NCI-H526 (cell line): ENCODE results near the gene ZIC2.

Experiments
- DNase-seq, 2 experiments: peaks; one replicate each; lab custom pipeline; 2025; lab: John Stamatoyannopoulos, UW

ZIC2 gene

DNA sequence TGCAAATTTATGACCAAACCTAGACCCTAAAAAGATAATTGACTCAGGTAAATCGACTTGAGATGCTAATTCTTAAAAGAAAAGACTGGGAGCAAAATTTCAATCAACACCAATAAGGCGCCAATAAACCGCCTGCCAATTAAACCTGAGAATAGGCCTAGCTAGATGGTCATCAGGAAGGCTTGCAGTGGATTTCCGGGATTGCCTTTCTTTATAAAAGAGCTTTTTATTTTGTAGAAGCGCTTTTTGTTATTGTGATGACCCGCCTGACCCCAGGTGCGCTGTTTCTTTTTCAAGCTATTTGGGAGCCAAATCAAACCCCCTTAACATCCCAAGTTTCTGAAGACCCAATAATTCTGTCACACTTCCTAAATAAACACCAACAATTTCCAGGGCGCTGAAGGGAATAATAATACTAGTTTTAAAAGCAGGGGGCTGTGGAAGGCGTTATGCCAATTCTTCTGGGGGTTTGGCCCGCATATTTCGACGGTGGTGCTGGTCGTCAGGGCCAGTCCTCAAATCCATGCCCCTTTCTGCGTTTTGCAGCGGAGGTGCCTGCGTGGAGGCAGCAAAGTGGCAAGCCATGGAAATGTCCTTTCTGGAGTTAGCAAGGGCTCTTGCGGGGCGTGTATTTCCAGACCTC, 7.2 kb upstream of the ZIC2 start:
- no peak for DNase-seq

DNA sequence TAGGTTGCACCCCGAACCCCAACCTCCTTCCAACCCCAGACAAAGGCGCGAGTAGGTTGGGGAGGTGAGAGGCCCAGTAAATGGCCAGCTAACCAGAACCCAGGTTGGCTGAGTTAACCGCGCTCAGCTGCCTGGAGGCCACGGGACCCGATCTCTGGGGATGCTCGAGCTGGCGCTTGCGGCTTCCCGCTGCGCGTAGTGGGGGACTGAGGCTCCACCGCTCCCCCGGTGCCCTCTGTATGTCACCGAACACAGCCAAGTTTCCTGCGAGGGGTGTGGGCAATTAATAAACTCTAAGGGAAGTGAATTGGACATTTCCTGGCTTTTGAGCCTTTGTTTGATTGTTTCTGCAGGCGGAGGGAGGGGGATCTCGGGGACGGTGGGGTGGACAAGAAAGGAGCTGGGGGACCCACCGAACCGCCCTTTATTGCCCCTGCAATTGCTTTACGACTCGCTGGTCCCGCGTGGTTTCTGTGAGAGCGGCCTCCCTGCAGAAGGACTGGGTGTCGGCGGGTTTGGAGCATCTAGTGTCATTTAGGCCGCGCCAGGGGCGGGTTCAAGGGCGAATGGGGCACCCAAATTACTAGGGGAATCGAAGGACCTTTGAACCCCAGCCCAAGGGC, 6.5 kb upstream of the ZIC2 start:
- no peak for DNase-seq

DNA sequence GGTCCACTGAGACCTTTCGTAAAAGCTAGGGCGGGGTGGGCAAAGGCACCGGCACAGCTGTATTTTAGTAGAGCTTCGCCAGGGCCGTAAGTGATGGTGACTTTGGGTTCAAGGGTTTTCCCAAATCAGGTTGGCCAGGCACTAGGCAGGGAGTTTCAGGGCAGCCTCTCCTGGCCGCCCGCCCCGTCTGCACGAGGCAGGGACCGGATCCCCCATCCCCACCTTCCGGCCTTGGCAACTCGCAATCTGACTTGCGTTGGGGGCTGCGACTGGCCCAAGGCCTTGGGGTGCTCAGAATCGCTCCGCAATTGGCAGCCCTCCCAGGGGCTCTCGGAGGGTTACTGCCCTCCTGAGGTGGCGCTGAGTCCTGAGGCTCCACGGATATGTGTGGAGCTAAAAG, 6.0 kb upstream of the ZIC2 start:
- no peak for DNase-seq

DNA sequence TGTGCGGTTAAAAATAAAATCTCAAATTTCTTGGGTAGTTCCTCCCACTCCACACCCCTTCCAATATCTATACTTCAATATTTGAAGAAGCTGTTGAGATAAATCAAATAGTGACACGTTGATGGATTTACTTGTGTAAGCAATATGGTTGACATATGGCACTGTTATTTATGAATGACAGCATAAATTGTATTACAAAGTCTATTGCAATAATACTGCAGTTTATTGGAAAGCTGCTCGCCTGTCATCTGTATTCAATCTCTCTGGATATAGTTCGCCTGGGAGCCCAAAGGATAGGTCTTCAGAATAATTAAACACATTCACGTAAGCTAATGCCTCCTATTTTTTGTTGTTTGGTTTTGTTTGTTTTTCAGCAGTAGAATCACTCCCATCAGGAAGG, 5.0 kb upstream of the ZIC2 start:
- DNase-seq = no peak

DNA sequence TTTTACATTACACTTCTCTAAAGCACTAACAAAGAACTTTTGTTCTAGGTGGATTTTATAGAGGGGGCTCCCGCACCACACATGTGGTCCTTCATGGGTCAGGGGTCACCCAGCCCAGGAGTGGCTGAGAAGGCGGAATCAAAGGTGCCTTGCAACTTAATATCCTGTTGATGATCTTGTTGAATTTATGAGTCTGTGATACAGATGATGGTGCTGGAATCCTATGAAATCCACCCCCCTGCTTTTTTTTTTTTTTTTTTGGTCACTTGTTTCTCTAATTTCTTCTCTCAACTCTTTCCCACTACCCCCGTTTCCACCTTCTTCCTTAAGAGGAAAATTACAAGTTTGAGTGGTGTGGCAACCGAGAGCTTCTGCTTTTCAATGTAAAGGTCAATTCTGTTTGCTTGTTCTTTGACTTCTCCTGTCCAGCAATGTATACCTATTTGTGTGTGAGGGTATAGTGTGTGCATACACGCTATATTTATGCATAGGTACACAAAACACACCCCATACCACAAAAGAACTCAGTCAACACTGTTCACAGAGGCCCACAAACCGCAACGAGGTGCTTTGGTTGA, 4.2 kb upstream of the ZIC2 start:
- DNase-seq = no peak

DNA sequence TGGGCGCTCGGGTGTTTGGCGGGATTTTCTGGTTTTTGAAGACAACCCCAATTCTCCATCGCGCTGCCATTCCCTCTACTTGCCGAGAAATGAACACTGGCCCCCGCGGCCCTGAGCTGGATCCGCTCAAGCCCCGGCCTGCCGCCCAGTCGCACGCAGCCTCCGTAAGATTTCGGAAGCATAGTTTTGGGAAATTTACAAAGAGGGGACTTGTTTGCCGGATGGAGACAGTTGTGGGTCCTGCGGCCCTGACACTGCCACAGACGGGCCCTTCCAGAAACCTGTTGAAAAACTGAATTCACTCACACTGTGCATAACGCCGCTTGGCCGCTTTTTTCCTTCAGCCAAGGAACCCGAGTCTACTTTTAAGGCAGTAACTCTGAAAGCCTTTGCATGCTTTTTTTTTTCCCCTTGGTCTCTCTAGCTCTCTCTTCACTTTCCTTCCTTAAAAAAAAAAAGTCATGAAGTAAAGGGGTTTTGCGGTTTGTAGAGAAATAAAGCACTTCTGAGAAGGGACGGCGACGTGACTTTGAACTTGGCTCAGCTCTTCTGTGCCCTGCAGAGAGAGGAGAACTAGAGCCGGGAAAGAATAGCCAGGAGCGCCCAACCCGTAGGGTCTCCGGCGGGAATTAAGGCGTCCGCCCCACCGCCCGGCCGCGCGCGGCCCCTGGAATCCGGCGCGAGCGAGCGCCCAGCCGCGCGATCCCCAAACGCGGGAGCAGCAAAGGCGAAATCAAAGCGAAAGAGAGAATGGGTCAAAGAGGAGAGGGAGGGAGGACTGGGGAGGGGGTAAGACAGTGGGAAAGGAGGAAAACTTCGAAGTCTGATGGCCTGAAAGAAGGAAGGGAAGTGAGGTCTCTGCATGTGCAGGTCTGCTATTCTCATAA, 3.4 kb upstream of the ZIC2 start:
- DNase-seq = no peak

DNA sequence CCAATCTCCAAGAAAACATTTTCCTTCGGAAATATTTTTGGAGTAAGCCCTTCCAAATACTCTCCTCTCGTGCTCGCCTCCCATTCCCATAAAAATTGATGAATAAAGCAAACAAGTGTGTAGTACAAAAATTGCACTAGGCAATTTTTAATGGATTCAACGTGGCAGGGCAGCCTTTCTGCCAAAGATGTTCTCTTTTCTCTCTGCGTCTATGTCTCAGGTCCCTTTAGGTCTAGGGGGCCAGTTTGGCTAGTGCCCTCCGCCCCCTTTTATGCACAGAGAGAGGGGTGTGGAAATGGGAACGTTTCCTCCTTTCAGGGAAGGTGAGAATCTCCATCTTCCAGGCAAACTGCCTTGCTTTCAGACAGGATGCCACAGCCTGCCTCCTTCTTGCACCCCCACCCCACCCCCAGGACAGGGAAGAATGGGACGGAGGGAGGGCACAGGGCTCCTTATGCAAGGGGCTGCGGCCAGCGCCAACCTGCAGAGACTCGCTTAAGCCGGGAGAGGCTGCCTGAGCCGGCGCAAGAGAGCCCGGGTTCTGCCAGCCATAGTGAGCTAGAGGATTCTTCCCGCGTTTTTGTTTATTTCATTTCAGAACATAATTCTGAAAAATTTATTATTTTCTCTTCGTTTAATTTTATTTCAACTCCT, 2.7 kb upstream of the ZIC2 start:
- DNase-seq = peak in 1 of 2 experiments; percentile 53

DNA sequence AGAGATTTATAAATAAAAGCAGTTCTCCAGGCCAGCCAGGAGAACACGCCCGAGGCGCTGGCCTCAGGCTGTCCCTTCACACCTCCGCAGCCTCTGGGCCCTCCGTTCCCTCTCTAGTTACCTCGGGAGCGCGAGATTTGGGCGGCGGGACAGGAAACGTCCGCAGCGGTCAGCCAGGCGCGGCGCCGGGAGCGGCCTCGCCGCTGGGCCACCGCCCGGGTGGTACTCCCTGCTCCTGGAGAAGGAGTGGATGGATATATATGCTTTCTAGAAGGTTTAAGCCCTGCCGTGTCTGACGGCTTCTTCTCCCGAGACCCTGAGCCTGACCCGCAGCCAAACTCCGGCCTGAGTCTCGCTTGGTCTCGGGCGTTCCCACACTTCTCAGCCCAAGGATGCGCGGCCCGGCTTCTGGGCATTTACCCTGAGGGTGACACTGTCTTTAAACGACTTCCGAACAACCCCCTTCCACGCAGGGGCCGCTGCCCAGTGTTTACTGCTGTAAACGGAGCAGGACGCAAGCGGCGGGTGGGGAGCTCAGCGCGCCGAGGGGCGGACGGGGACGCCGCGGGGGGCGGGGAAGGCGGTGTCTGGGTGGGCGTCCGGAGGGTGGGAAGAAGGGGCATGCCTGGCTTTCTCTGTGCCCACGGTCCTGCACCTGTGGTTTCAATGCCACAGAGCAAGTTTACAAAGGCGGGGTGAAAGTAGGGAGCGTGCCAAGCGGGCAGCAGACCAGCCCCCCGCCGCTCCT, 2.0 kb upstream of the ZIC2 start:
- DNase-seq = peak in 1 of 2 experiments; percentile 68

DNA sequence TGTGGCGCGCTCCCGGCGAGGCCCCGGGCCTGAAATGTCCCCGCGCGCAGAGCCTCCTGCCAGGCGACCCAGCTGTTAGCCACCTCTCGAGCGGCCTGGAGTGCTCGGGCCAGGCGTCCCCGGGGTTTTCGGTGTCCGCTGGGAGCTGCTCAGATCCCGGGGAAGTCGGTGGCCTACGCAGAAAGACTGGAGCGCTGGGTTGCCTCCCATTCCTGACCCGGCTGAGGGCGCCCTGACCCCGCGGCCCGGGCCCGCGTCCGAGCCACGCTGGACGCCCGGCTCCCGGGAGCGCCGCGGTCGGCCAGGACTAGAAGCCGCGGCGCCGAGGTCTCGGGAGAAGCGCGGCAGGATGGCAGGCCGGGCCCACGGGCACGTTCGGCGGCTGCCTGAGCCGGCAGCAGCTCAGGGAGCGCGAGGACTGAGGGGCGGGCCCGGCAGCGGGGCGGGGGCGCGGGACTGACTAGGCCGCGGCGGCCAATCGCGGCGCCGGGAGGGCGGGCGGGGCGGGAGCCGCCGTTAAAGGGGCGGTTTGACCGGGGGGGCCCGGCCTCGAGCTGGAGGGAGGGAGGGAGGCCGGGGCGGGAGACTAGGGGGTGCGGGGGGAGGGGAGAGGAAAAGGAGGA, 1.3 kb upstream of the ZIC2 start:
- peak; percentile 52 to 93 for DNase-seq

DNA sequence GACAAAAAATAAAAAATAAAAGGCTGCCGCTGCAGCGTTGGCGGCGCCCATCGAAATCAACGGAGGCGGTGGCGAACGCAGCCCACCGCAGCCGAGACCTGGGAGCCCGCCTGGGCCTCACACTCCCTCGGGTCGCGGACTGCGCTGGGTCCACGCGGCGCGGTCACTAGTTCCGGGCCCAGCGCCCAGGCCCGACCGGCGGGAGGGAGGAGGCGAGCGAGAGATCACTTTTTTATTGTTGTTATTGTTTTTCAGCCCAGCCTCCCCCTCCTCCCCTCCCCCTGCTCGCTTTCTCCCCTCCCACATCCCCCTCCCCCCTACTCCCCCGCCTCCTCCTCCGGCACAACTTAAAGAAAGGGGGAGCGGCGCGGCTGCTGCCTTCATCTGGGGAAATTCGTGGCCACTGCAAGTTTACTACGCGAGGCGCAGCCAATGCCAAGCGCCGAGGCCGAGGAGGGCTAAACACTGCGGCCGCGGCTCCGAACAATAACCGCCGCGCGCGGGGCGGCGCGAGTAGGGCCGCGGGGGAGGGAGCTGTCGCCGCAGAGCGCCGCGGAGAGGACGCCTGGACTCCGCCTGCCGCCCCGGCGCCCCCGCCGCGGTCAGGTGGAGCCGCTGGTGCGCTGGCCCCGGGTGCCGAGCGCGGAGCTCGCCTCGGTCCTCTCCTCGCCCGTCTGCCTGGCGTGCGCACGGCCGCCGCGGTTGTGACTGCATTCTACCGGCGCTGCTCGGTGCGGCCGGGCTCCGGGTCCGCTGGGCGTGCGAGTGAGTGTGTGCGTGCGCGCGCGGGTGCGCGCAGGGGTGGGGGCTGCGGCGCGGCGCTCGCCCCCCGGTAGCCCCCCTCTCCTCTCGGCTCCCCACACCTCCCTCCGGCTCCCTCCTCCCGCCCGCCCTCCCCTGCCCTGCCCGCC, 505 bp upstream of the ZIC2 start:
- peak in 1 of 2 experiments; percentile 91 for DNase-seq

DNA sequence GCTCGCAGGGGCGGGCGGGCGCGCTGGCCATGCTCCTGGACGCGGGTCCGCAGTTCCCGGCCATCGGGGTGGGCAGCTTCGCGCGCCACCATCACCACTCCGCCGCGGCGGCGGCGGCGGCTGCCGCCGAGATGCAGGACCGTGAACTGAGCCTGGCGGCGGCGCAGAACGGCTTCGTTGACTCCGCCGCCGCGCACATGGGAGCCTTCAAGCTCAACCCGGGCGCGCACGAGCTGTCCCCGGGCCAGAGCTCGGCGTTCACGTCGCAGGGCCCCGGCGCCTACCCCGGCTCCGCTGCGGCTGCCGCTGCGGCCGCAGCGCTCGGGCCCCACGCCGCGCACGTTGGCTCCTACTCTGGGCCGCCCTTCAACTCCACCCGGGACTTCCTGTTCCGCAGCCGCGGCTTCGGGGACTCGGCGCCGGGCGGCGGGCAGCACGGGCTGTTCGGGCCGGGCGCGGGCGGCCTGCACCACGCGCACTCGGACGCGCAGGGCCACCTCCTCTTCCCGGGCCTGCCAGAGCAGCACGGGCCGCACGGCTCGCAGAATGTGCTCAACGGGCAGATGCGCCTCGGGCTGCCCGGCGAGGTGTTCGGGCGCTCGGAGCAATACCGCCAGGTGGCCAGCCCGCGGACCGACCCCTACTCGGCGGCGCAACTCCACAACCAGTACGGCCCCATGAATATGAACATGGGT, 599 bp downstream of the ZIC2 start:
- peak in 1 of 2 experiments; percentile 72 for DNase-seq

DNA sequence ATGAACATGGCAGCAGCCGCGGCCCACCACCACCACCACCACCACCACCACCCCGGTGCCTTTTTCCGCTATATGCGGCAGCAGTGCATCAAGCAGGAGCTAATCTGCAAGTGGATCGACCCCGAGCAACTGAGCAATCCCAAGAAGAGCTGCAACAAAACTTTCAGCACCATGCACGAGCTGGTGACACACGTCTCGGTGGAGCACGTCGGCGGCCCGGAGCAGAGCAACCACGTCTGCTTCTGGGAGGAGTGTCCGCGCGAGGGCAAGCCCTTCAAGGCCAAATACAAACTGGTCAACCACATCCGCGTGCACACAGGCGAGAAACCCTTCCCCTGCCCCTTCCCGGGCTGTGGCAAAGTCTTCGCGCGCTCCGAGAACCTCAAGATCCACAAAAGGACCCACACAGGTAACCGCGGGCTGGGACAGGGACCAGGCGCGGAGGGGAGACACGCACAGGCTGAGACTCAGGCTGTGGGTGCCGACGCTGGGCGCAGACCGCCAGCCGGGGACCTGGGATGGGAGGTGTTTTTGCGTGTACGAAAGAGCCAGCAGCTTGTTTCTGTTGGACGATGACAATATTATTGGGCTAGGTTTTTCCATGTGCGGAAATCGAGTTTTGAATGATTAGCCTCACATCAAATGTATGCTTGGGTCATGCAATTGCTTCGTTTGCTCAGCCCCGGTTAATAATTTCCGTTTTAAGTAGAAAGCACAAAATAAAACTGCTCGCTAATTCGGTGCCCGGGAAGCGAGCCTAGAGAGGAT, 1.3 kb downstream of the ZIC2 start:
- peak in 1 of 2 experiments; percentile 62 for DNase-seq

DNA sequence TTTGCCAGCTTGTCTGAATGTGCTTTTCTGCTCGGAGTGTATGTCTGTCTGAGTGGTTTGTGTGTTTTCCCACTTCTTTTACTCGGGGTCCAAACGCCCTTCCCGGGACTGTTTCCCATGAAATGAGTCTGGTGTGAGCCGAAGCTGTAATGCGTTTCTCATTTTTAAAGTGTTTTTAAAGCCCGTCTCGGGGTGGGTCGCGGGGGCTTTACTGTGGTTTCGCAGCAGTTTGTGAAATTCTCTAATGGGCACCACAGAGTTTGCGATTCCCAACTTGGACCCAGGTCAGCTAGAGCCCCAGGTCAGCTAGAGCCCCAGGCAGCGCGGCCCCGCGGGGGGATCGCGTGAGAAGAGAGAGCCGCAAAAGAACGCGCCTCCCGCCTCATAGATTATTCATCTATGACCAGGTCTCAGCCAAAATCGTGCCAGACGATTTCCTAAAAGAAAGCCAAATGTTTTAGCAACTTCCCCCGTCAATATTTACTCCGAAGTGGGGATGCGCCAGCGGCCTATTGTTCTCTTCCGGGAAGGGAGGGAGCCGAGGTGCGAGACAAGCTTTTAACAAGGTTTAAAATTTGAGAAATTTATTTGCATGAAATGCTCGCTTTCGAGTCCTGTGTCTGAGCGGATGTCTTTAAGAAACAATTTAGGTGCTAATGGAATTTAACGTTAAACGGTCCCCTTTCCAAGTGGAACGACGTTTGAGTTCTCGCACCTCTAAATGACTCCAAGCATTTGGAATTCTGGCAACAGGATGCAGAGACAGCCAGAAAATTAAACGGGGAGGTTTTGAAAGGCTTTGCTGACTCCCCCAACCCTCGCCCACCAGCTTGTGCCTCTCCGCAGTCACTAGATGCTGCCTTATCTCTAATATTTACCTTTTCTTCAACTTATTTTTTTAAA, 2.2 kb downstream of the ZIC2 start:
- DNase-seq = peak in 1 of 2 experiments; percentile 37

DNA sequence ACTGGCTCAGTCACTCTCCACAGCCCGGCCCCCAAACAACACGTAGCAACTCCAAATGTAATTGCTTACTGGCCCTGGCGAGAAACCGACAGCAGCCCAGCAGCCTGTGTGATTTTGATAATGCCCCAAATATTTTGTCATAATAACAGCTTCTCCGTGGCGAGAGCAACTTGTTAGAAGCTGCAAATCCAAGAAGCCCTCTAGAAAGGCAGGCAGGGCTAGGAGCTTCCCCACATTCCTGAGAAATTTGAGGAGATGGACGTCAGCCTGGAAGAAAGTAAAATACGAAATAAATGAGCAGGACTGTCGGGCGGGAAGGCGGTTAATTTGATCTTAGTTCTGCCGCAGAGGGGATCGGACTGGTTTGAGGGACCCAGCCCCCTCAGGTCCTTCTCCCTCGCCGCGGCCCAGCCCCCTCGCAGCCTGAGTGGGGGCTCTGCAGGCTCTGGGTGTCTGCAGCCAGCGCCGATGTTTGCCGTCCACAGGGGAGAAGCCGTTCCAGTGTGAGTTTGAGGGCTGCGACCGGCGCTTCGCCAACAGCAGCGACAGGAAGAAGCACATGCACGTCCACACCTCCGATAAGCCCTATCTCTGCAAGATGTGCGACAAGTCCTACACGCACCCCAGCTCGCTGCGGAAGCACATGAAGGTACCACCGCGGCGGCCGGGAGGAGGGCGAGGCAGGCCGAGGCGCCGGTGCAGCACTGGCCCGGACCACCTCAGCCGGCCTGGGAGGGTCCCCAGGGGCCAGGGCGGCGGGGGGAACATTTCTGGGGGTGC, 3.1 kb downstream of the ZIC2 start:
- DNase-seq = peak; percentile 60 to 74

DNA sequence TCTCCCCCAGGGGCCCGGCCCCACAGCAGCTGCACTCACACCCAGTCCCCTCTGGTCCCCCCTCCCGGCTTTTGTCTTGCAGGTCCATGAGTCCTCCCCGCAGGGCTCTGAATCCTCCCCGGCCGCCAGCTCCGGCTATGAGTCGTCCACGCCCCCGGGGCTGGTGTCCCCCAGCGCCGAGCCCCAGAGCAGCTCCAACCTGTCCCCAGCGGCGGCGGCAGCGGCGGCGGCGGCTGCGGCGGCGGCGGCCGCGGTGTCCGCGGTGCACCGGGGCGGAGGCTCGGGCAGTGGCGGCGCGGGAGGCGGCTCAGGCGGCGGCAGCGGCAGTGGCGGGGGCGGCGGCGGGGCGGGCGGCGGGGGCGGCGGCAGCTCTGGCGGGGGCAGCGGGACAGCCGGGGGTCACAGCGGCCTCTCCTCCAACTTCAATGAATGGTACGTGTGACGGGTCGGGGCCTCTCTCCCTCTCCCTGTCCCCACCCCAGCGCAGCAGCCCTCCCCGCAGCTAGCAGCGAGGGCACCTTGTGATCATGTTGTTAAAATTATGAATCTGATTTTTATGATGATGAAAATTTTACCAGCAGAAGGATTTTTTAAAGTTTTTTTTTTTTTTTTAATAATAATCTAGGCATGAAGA, 3.8 kb downstream of the ZIC2 start:
- DNase-seq = peak in 1 of 2 experiments; percentile 62
